Endothelial cell of umbilical vein (primary cell): ENCODE measurements around the gene AUH. TPM values are rescaled to one million over a fixed set of nuclear protein-coding genes. Genes with fewer than 3 reads are reported as not detected.
A peak's percentile ranks its signal among the peaks of the same experiment; 100 is the strongest.

Experiments used
- BruUV-seq: library from RNA; stranded (reverse); fragments of 400-500 nt; replicated peaks from 2 replicates; lab custom pipeline; 2021; lab: Mats Ljungman, UMichigan
- CTCF ChIA-PET: fragments of 300-600, 350-600 bp; sonication (Branson Sonifier 250); formaldehyde crosslinking; loops from one replicate; lab custom pipeline; 2021; ENCODE audit warnings: antibody characterized with exemption, inconsistent platforms; lab: Charles Lee
- POLR2A ChIA-PET: fragments of 300-600, 350-600 bp; sonication (Branson Sonifier 250); formaldehyde crosslinking; loops from one replicate; lab custom pipeline; 2021; ENCODE audit warnings: antibody characterized with exemption, inconsistent platforms; lab: Charles Lee
- DNase-seq: peaks from one replicate; pipeline ENCODE4 v3.0.0-alpha.2; 2011; ENCODE audit warnings: low read depth, low spot score
- FAIRE-seq: peaks from 2 replicates; lab custom pipeline; 2011; peaks lifted over from hg19 to GRCh38; lab: Jason Lieb, UNC
- H2AFZ ChIP-seq: 2 replicates; pipeline ENCODE4 v1.6.0; 2012; ENCODE audit warnings: low read depth, low read length, control low read depth, inconsistent platforms
- H3K27ac ChIP-seq: 2 replicates; pipeline ENCODE4 v1.5.1; 2011; ENCODE audit warnings: low read depth, mild to moderate bottlenecking, control low read depth, low read length, moderate library complexity; ENCODE audit not compliant: insufficient read depth
- H3K27me3 ChIP-seq, 2 experiments: 2 replicates each; pipeline versions ENCODE4 v1.6.0 to v1.6.1; 2011; ENCODE audit warnings: low read length in 2 of 2, mixed read lengths in 1 of 2; ENCODE audit not compliant: control insufficient read depth in 2 of 2, insufficient read depth in 2 of 2
- H3K36me3 ChIP-seq, 2 experiments: 2 replicates in 1 of 2; 3 replicates in 1 of 2; pipeline ENCODE4 v1.5.1; 2011; ENCODE audit warnings: low read length in 2 of 2, mild to moderate bottlenecking in 1 of 2, moderate library complexity in 1 of 2; ENCODE audit not compliant: control insufficient read depth in 2 of 2, insufficient read depth in 2 of 2; ENCODE audit errors: extremely low read depth in 1 of 2
- H3K4me1 ChIP-seq: 3 replicates; pipeline ENCODE4 v1.5.1; 2011; ENCODE audit warnings: mild to moderate bottlenecking, low read length; ENCODE audit not compliant: control insufficient read depth, insufficient read depth; ENCODE audit errors: extremely low read depth
- H3K4me2 ChIP-seq: 2 replicates; pipeline ENCODE4 v1.6.1; 2011; ENCODE audit warnings: low read length, control low read depth, mixed read lengths; ENCODE audit not compliant: insufficient read depth
- H3K4me3 ChIP-seq, 3 experiments: fragments of 200-600 bp in 1 of 3; sonication (generic), shearing (Covaris generic) in 1 of 3; replicated peaks in 1 of 3; 2 replicates each; pipeline ENCODE4 v1.5.1; 2011 to 2016; ENCODE audit warnings: control low read depth in 3 of 3, low read length in 3 of 3, mild to moderate bottlenecking in 2 of 3, inconsistent platforms in 1 of 3, low read depth in 1 of 3, moderate library complexity in 1 of 3; ENCODE audit not compliant: insufficient read depth in 1 of 3
- H3K79me2 ChIP-seq: 2 replicates; pipeline ENCODE4 v1.6.0; 2012; ENCODE audit warnings: low read length, inconsistent platforms; ENCODE audit not compliant: control insufficient read depth, insufficient read depth
- H3K9ac ChIP-seq: replicated peaks from 2 replicates; pipeline ENCODE3; 2011; ENCODE audit warnings: low read length, control low read depth; ENCODE audit not compliant: insufficient read depth; ENCODE audit errors: extremely low read depth
- H3K9me1 ChIP-seq: replicated peaks from 3 replicates; pipeline ENCODE4 v1.6.0; 2011; ENCODE audit warnings: mild to moderate bottlenecking, low read length; ENCODE audit not compliant: control insufficient read depth, insufficient read depth; ENCODE audit errors: extremely low read depth
- H3K9me3 ChIP-seq: replicated peaks from 2 replicates; pipeline ENCODE4 v1.5.1; 2012; ENCODE audit warnings: low read length, inconsistent platforms; ENCODE audit not compliant: control insufficient read depth, insufficient read depth
- H4K20me1 ChIP-seq: replicated peaks from 2 replicates; pipeline ENCODE3; 2011; ENCODE audit warnings: mild to moderate bottlenecking, low read length; ENCODE audit not compliant: control insufficient read depth, insufficient read depth; ENCODE audit errors: extremely low read depth
- EZH2 ChIP-seq: IDR thresholded peaks from 2 replicates; pipeline ENCODE4 v1.6.1; 2012; ENCODE audit warnings: borderline replicate concordance, low read depth, mild to moderate bottlenecking, moderate library complexity, low read length, inconsistent platforms; ENCODE audit not compliant: severe bottlenecking
- FOS ChIP-seq: IDR thresholded peaks from 2 replicates; pipeline ENCODE4 v1.6.1; 2011; ENCODE audit warnings: mild to moderate bottlenecking, low read length, moderate library complexity, borderline replicate concordance; ENCODE audit not compliant: insufficient read depth
- GATA2 ChIP-seq: IDR thresholded peaks from 2 replicates; pipeline ENCODE4 v1.7.0; 2011; ENCODE audit warnings: low read depth, mild to moderate bottlenecking, moderate library complexity, mixed read lengths, low read length; ENCODE audit not compliant: insufficient read length, insufficient read depth
- JUN ChIP-seq: IDR thresholded peaks from 2 replicates; pipeline ENCODE4 v1.6.1; 2011; ENCODE audit warnings: borderline replicate concordance, low read depth; ENCODE audit not compliant: insufficient read length, insufficient read depth
- MAX ChIP-seq: IDR thresholded peaks from 2 replicates; pipeline ENCODE4 v1.6.1; 2011; ENCODE audit not compliant: insufficient read depth, insufficient read length
- MYC ChIP-seq: IDR thresholded peaks from one replicate; pipeline ENCODE4 v1.6.1; 2011; ENCODE audit warnings: mild to moderate bottlenecking, low read depth, low read length
- POLR2A ChIP-seq: IDR thresholded peaks from 2 replicates; pipeline ENCODE4 v1.6.1; 2012; ENCODE audit warnings: low read depth, mild to moderate bottlenecking, control low read depth, low read length
- POLR2AphosphoS5 ChIP-seq: IDR thresholded peaks from 2 replicates; pipeline ENCODE4 v1.6.1; 2012; ENCODE audit warnings: low read depth, mild to moderate bottlenecking, control low read depth, low read length, moderate library complexity; ENCODE audit not compliant: insufficient read depth
- dilution Hi-C: fragments of 300-500 bp; cut with MboI; formaldehyde crosslinking; loops from one replicate; pipeline ENCODE4 v1.15.0; 2019; ENCODE audit warnings: low sequenced_read_pairs; ENCODE audit not compliant: extremely low pct_ligation_motif_present
- intact Hi-C: fragments of 100-400 bp; cut with micrococcal nuclease; formaldehyde crosslinking; loops from one replicate; pipeline ENCODE4 v1.10.0; 2022
- polyA plus RNA-seq, 4 experiments: library from polyadenylated mRNA; depleted of rRNA in 3 of 4; stranded (reverse) in 3 of 4; unstranded in 1 of 4; fragments of >200 nt; gene quantifications; 2 replicates each; pipeline versions ENCODE4 v1.2.1 to v1.2.3, GENCODE V29; 2011 to 2012; ENCODE audit warnings: missing spikeins in 1 of 4
- total RNA-seq: library from RNA; stranded (reverse); gene quantifications from 2 replicates; pipeline ENCODE4 v1.2.3, GENCODE V29; 2021
- TF ChIP-seq, protein P1 (sequence below), 2 donors: IDR thresholded peaks; 1 replicate in 1 of 2; 2 replicates in 1 of 2; pipeline ENCODE4 v1.5.1; 2011; ENCODE audit warnings: low read length in 2 of 2, mild to moderate bottlenecking in 2 of 2, moderate library complexity in 2 of 2, control low read depth in 1 of 2, inconsistent platforms in 1 of 2, low read depth in 1 of 2; ENCODE audit not compliant: insufficient read depth in 1 of 2; ENCODE audit errors: extremely low read depth in 1 of 2

AUH gene
- total and polyA plus RNA-seq, 2 donors (not counting 3 experiments of a cell fraction or from before 2014, with no cell fraction given) = 2.3 to 9.2 TPM

- dilution Hi-C loops (no loop called here), intact Hi-C loops (loop anchor here (1.0 to 5.0 kb wide), 11 partner anchors 29 to 230 kb away; partner anchors contain the start of genes AUH and NFIL3)
- Histone ChIP-seq H3K4me3 (peak overlapping the region in 2 of 3 experiments; percentile 28 to 51), H4K20me1 (no peaks in the 10 kb centered on the region), H3K79me2 (no peaks in the 10 kb centered on the region), H3K4me1 (peaks cover 21% of the 10 kb centered on the region), H3K9me1 (no peaks in the 10 kb centered on the region), H3K9ac (peak overlapping the region; percentile 99), H3K4me2 (peak overlapping the region; percentile 83), H3K27ac (peak overlapping the region; percentile 100), H3K27me3 (no peaks in the 10 kb centered on the region), H3K9me3 (no peaks in the 10 kb centered on the region), H2AFZ (peak overlapping the region; percentile 51), H3K36me3 (no peaks in the 10 kb centered on the region)
- CTCF ChIA-PET = interaction anchor here (0.6 to 1.7 kb wide), 12 partner anchors 9 to 278 kb away, joined by 3 to 9 read pairs (median 3); no protein-coding TSS in a partner anchor
- TF ChIP-seq MAX = peak; percentile 33
- TF ChIP-seq JUN = peak; percentile 80
- TF ChIP-seq EZH2 = no peak
- peak; percentile 72 for TF ChIP-seq POLR2AphosphoS5
- no peak for TF ChIP-seq POLR2A
- TF ChIP-seq MYC = peak; percentile 30
- TF ChIP-seq GATA2 = no peak
- peak; percentile 95 for TF ChIP-seq FOS
- TF ChIP-seq, protein P1, sequence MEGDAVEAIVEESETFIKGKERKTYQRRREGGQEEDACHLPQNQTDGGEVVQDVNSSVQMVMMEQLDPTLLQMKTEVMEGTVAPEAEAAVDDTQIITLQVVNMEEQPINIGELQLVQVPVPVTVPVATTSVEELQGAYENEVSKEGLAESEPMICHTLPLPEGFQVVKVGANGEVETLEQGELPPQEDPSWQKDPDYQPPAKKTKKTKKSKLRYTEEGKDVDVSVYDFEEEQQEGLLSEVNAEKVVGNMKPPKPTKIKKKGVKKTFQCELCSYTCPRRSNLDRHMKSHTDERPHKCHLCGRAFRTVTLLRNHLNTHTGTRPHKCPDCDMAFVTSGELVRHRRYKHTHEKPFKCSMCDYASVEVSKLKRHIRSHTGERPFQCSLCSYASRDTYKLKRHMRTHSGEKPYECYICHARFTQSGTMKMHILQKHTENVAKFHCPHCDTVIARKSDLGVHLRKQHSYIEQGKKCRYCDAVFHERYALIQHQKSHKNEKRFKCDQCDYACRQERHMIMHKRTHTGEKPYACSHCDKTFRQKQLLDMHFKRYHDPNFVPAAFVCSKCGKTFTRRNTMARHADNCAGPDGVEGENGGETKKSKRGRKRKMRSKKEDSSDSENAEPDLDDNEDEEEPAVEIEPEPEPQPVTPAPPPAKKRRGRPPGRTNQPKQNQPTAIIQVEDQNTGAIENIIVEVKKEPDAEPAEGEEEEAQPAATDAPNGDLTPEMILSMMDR (IDR thresholded peaks at IDR 0.05; ENCODE audit: extremely low read depth in 1 of 2, insufficient read depth in 1 of 2, low read depth in 1 of 2, low read length in 2 of 2) = peak; percentile 10 to 19
- POLR2A ChIA-PET = interaction anchor here (0.7 to 1.3 kb wide), 2 partner anchors 156 to 231 kb away, joined by 4 to 6 read pairs; partner anchors contain the start of gene NFIL3
- FAIRE-seq (no peak), DNase-seq (peak; percentile 96)
- BruUV-seq = TSS peak; percentile 84
These were observed 168.5 kb downstream of the AUH start for GRCh38 chr9:91193087-91193657.
